Fibroblast of the aortic adventitia (primary cell): ENCODE measurements around the gene ZNF217. TPM values are rescaled to one million over a fixed set of nuclear protein-coding genes. Genes with fewer than 3 reads are reported as not detected.

Source experiments
- DNase-seq: peaks from one replicate; pipeline ENCODE4 v3.0.0-alpha.2; 2010; ENCODE audit warnings: low read depth
- H3K4me3 ChIP-seq: 2 replicates; pipeline ENCODE4 v1.5.1; 2011; ENCODE audit warnings: low read depth, mild to moderate bottlenecking, control low read depth, low read length, moderate library complexity
- total RNA-seq: library from RNA; depleted of rRNA; stranded (reverse); fragments of >200 nt; gene quantifications from 2 replicates; pipeline ENCODE4 v1.2.3, GENCODE V29; 2012; ENCODE audit warnings: low replicate concordance
- TF ChIP-seq, protein P1 (sequence below): IDR thresholded peaks from 2 replicates; pipeline ENCODE4 v1.5.1; 2011; ENCODE audit warnings: mild to moderate bottlenecking, low read length, control low read depth, inconsistent platforms; ENCODE audit not compliant: insufficient read depth

ZNF217 gene
- total RNA-seq, 1 donor: 32.3 TPM

DNA sequence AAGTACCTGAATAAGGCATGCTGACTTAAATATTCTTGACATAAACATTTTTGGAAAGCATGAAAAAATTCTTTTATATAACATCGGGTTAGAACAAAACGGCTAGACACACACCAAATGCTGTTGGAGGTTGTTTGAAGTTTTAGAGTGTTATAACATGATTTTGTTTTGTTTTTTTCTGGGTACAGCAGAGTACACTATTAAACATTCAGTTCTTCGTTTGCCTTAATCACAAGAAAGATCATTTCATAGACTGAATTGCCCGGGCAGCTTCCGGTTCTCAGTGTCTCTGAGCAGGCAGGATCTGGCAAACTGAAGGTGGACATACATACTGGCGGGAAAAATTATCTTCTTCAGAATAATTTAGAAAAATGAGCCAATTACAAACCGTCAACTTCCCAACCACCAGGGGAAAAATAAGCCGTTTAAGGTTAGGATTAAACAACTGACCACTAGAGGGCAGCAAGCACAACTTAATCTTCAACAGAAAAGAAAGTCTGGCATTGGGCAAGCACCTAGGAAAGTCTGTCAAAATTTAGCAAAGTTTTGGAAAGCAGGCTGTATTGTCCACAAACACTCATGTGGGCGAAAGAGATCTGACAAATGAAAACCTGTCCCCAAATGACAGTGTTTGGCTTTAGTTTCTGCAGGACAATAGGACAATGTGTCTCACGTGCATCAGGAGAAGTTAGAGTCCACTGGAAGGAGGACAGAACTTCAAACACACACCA is 15.0 kb downstream of the ZNF217 start:
- peak; percentile 97 for DNase-seq
- peak overlapping the region; percentile 36 for H3K4me3 ChIP-seq
- TF ChIP-seq, protein P1, sequence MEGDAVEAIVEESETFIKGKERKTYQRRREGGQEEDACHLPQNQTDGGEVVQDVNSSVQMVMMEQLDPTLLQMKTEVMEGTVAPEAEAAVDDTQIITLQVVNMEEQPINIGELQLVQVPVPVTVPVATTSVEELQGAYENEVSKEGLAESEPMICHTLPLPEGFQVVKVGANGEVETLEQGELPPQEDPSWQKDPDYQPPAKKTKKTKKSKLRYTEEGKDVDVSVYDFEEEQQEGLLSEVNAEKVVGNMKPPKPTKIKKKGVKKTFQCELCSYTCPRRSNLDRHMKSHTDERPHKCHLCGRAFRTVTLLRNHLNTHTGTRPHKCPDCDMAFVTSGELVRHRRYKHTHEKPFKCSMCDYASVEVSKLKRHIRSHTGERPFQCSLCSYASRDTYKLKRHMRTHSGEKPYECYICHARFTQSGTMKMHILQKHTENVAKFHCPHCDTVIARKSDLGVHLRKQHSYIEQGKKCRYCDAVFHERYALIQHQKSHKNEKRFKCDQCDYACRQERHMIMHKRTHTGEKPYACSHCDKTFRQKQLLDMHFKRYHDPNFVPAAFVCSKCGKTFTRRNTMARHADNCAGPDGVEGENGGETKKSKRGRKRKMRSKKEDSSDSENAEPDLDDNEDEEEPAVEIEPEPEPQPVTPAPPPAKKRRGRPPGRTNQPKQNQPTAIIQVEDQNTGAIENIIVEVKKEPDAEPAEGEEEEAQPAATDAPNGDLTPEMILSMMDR: peak; percentile 81

DNA sequence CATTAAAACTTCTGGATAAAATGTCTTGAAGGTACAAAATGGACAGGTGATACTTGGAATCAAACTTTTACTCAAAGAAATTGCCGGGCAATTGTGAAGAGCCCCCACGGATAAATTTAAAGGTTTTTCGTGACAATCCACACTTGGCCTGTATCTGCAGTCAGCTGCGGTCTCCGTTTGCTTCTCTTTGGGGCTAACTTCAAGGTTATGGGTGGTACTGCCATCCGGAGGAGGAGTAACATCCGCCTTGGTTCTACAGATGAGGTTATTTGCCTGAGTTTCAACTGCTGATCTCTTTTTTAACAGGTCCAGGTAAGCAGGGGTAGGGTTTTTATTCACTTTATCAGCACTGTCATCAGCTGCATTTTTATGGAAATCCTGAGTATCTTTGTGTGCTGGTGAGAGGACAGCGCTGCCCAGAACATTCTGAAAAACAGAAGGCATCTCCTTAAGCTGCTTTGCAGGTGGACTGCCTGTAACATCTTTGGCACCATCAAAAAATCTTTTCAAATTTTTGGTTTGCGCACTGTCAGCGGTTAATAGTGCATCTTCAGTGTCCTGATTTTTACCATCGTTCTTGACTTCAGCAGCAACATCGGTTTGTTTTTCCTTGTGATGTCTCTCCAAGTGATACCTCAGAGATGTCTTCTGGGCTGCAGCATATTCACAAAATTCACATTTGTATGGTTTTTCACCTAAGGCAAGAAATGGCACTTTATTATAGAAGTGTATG is 16.9 kb downstream of the ZNF217 start:
- TF ChIP-seq, protein P1: no peak
- no peak for DNase-seq
- no peak overlapping the region for H3K4me3 ChIP-seq

GRCh38 chr20:53576195-53576580 is 17.5 kb downstream of the ZNF217 start:
- TF ChIP-seq, protein P1: no peak
- no peak for DNase-seq
- H3K4me3 ChIP-seq: no peak overlapping the region

DNA sequence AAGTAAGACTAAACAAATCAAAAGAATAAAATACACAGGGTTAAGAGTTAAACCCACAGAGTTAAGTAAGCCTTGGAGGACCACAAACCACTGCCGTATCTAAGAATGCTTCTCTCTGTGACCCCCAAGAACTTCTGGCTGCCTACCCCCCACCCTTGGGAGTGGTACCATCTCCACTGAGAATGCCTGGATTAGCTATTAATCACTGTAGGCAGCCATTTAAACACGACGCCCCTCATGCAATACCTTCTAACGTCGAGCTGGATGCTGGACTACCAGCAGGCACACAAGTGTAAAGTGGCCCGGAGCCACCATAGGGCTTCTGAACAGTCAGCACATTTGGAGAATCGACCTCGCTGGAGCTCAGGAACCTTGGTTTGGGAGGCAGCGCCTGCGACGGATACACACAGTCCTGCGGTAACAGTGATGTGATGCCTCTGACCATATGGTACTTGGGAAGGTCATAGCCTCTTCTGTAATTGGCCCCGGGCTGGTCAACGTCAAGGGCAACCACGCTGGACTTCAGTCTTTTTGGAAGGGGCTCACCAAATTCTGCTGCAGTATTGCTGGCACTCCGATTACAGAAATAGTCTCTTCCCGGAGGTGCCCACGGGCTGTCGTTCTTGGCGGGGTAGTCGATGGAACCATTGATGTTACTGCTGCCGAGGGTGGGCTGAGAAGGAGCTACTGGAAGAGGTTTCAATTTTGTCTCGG is 18.0 kb downstream of the ZNF217 start:
- no peak overlapping the region for H3K4me3 ChIP-seq
- TF ChIP-seq, protein P1: no peak
- DNase-seq: no peak

DNA sequence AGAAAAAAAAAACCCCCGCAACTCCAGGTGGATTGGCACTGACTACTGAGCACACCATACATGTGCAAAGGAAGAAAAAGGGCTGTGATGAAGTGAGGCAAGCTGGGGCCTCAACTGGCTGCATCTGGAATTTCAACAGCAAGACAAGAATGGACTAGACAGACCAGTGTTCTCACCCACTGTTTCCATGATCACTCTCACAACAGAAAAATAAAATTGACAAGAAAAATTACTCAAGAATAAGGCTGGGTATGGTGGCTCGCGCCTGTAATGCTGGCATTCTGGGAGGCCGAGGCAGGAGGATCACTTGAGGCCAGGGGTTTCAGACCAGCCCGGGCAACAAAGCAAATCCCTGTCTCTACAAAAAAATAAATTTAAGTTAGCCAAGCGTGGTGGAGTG is 18.8 kb downstream of the ZNF217 start:
- DNase-seq: no peak
- TF ChIP-seq, protein P1: no peak
- H3K4me3 ChIP-seq: no peak overlapping the region

DNA sequence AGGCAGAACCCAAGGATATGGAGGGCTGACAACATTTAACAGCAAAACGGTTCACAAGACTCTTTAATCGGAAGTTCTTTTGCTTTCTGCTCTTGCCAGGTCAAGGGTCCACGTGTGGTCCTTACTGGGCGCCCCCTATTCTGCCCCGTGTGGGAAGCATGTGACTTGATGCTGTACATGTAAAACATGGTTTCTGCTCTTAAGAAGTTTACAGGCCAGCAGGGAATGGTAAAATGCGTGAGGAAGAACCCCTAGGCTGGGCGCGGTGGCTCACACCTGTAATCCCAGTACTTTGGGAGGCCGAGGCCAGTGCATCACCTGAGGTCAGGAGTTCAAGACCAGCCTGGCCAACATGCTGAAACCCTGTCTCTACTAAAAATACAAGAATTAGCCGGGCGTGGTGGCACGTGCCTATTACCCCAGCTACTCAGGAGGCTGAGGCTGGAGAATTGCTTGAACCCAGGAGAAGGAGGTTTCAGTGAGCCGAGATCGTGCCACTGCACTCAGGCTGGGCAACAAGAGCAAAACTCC is 19.3 kb downstream of the ZNF217 start:
- no peak for DNase-seq
- TF ChIP-seq, protein P1: no peak
- H3K4me3 ChIP-seq: no peak overlapping the region
